ENCODE results near the gene IL1RL2. TPM values are rescaled to one million over a fixed set of nuclear protein-coding genes. Genes with fewer than 3 reads are reported as not detected.

IL1RL2 gene
- total RNA-seq, 1 donor from 2014 or later, result not detected

- no peaks in the 10 kb centered on the region for H3K9me3 Mint-ChIP-seq (ENCODE audit: low read depth)
- no peak overlapping the region for H3K27ac Mint-ChIP-seq
- H3K36me3 Mint-ChIP-seq (ENCODE audit: insufficient read depth), result no peaks in the 10 kb centered on the region
- H3K4me3 Mint-ChIP-seq (ENCODE audit: low read depth), result no peak overlapping the region
- DNase-seq (ENCODE audit: low spot score, unreplicated experiment), result no peak
- TF ChIP-seq CTCF (IDR thresholded peaks at IDR 0.05; ENCODE audit: unreplicated experiment), result no peak
- H3K4me1 Mint-ChIP-seq (ENCODE audit: low read depth), result peaks cover 6% of the 10 kb centered on the region
- H3K27me3 Mint-ChIP-seq, result peaks cover 4% of the 10 kb centered on the region
These were observed 52.5 kb downstream of the IL1RL2 start for GRCh38 chr2:102239344-102239743.

GRCh38 chr2:102240640-102241370, 54.0 kb downstream of the IL1RL2 start:
- H3K27ac Mint-ChIP-seq, result no peak overlapping the region

GRCh38 chr2:102241616-102242305, 54.9 kb downstream of the IL1RL2 start:
- no peak for DNase-seq (ENCODE audit: low spot score, unreplicated experiment)
- no peak for TF ChIP-seq CTCF (IDR thresholded peaks at IDR 0.05; ENCODE audit: unreplicated experiment)
- no peak overlapping the region for H3K4me3 Mint-ChIP-seq (ENCODE audit: low read depth)
- no peaks in the 10 kb centered on the region for H3K9me3 Mint-ChIP-seq (ENCODE audit: low read depth)
- no peaks in the 10 kb centered on the region for H3K36me3 Mint-ChIP-seq (ENCODE audit: insufficient read depth)
- peaks cover 6% of the 10 kb centered on the region for H3K4me1 Mint-ChIP-seq (ENCODE audit: low read depth)
- H3K27me3 Mint-ChIP-seq, result peaks cover 7% of the 10 kb centered on the region
- no peak overlapping the region for H3K27ac Mint-ChIP-seq

More at GRCh38 chr2:102240640-102241370, 54.0 kb downstream of the IL1RL2 start:
- peak; percentile 81 for DNase-seq (ENCODE audit: low spot score, unreplicated experiment)
- no peaks in the 10 kb centered on the region for H3K36me3 Mint-ChIP-seq (ENCODE audit: insufficient read depth)
- no peaks in the 10 kb centered on the region for H3K9me3 Mint-ChIP-seq (ENCODE audit: low read depth)
- H3K4me1 Mint-ChIP-seq (ENCODE audit: low read depth), result peaks cover 6% of the 10 kb centered on the region
- peaks cover 4% of the 10 kb centered on the region for H3K27me3 Mint-ChIP-seq
- no peak overlapping the region for H3K4me3 Mint-ChIP-seq (ENCODE audit: low read depth)
- peak; percentile 99 for TF ChIP-seq CTCF (IDR thresholded peaks at IDR 0.05; ENCODE audit: unreplicated experiment)

- no peak overlapping the region for H3K4me3 Mint-ChIP-seq (ENCODE audit: low read depth)
- TF ChIP-seq CTCF (IDR thresholded peaks at IDR 0.05; ENCODE audit: unreplicated experiment), result no peak
- H3K36me3 Mint-ChIP-seq (ENCODE audit: insufficient read depth), result no peaks in the 10 kb centered on the region
- no peak for DNase-seq (ENCODE audit: low spot score, unreplicated experiment)
- no peak overlapping the region for H3K27ac Mint-ChIP-seq
- H3K4me1 Mint-ChIP-seq (ENCODE audit: low read depth), result peaks cover 4% of the 10 kb centered on the region
- H3K27me3 Mint-ChIP-seq, result peaks cover 27% of the 10 kb centered on the region
- H3K9me3 Mint-ChIP-seq (ENCODE audit: low read depth), result no peaks in the 10 kb centered on the region
These were observed 58.7 kb downstream of the IL1RL2 start for GRCh38 chr2:102245266-102246151.

- no peak for TF ChIP-seq CTCF (IDR thresholded peaks at IDR 0.05; ENCODE audit: unreplicated experiment)
- Mint-ChIP-seq H3K4me1 (ENCODE audit: low read depth) (peaks cover 4% of the 10 kb centered on the region), H3K27ac (no peak overlapping the region), H3K36me3 (ENCODE audit: insufficient read depth) (no peaks in the 10 kb centered on the region), H3K9me3 (ENCODE audit: low read depth) (no peaks in the 10 kb centered on the region), H3K4me3 (ENCODE audit: low read depth) (no peak overlapping the region), H3K27me3 (peaks cover 40% of the 10 kb centered on the region)
- no peak for DNase-seq (ENCODE audit: low spot score, unreplicated experiment)
These were observed 63.5 kb downstream of the IL1RL2 start for GRCh38 chr2:102250278-102250821.

Measured in progenitor cell of endocrine pancreas (in vitro differentiated cells).